22Rv1 (cell line): ENCODE measurements around the gene NPTXR.
"Not testable (repeated sequence)": the region's sequence is repeated elsewhere in the genome, so short reads cannot be mapped to it uniquely, and the experiment has no call there.

Experiments
- H3K27ac ChIP-seq: fragments of 450-650 bp; 2 replicates; pipeline ENCODE4 v1.5.1; 2017
- CTCF ChIP-seq: fragments of 450-650 bp; IDR thresholded peaks from 2 replicates; pipeline ENCODE4 v1.5.1; 2017; ENCODE audit warnings: mild to moderate bottlenecking
- ZFX ChIP-seq: fragments of 450-650 bp; IDR thresholded peaks from 2 replicates; pipeline ENCODE4 v1.6.1; 2017; ENCODE audit warnings: antibody characterized with exemption, borderline replicate concordance

Gene NPTXR

DNA sequence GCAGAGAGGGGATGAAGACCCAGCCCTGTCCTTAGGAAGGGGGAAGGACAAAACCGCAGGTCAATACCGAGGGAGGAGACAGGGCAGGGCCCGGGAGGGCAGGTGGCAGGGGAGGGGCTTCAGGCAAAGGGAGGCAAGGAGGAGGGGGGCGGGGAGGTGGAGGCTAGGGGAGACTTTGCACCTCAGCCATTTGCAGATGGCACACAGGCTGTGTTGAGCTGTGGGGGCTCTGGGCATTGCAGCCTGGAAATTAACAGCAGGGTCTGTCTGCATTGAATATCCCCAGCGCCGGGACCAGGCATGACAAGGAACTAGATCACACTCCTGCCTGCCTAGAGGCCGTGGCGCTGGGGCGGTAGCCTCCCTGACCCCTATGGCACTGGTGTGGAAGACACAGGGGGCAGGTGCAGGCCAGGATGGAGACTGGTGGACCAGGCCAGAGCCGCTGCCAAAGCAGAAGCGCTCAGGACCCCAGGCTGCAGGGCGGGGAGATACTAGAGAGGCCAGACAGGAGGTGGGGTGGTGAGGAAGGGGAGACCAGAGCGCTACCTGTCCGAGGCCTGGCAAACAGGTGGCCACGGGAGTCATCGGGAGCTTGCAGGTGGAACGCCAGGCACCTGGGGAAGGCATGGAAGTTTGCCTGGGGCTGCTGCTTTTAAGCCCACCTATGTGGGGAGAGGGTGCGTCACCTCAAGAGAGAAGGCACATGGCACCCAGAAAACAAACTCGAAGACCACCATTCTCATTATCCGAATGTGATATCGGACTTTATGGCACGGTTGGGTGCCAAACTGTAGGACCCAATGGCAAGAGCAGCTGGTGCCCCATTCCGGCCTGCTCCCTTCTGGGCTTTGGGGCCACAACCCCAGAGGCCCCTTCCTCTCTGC, 16.7 kb upstream of the NPTXR start:
- no peak overlapping the region for H3K27ac ChIP-seq
- TF ChIP-seq CTCF (no peak), ZFX (no peak)

GRCh38 chr22:38859581-38860282, 15.9 kb upstream of the NPTXR start:
- no peak overlapping the region for H3K27ac ChIP-seq
- no peak for TF ChIP-seq ZFX
- TF ChIP-seq CTCF, result no peak

GRCh38 chr22:38858492-38858891, 14.7 kb upstream of the NPTXR start:
- no peak for TF ChIP-seq CTCF
- TF ChIP-seq ZFX, result no peak
- H3K27ac ChIP-seq, result no peak overlapping the region

DNA sequence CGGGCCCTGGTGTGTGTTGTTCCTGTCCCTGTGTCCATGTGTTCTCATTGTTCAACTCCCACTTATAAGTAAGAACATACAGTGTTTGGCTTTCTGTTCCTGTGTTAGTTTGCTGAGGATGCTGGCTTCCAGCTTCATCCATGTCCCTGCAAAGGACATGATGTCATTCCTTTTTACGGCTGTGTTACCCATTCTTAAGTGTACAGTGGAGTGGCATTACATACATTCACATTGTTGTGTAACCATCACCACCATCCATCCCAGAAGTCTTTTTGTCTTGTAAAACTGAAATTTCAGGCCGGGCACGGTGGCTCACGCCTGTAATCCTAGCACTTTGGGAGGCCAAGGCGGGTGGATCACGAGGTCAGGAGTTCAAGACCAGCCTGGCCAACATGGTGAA, 10.6 kb upstream of the NPTXR start:
- not testable (repeated sequence) for H3K27ac ChIP-seq

DNA sequence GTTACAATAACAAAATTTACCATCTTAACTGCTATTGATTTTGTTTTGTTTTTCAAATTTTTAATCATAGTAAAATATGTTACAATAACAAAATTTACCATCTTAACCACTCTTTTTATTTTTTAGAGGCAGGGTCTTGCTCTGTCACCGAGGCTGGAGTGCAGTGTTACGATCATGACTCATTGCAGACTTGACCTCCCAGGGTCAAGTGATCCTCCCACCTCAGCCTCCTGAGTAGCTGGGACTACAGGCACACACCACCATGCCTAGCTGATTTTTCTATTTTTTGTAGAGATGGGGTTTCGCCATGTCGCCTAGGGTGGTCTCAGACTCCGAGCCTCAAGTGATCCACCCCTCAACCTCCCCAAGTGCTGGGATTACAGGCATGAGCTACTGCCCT, 10.1 kb upstream of the NPTXR start:
- not testable (repeated sequence) for H3K27ac ChIP-seq

DNA sequence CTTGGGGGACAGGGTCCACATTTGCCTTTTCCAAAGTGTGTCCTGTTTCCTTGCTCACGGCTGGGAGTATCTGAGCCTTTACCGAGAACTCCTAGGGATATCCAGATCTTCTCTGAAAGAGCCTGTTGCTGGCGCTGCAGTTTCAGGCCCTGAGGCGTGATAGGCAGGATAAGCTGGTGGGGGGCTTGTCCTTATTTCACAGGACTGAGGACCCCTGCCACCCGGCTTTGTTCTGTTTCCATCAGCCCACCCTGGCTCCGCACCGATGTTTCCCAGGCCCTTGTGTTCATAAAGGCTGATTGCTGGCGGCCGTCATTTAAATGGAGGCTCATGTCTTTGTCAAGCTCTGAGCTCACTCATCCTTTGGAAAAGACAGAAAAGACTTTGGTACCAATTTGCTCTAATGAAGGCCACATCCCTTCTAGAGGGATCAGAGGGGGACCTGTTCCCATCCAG, 9.4 kb upstream of the NPTXR start:
- TF ChIP-seq ZFX (no peak), CTCF (no peak)
- no peak overlapping the region for H3K27ac ChIP-seq

DNA sequence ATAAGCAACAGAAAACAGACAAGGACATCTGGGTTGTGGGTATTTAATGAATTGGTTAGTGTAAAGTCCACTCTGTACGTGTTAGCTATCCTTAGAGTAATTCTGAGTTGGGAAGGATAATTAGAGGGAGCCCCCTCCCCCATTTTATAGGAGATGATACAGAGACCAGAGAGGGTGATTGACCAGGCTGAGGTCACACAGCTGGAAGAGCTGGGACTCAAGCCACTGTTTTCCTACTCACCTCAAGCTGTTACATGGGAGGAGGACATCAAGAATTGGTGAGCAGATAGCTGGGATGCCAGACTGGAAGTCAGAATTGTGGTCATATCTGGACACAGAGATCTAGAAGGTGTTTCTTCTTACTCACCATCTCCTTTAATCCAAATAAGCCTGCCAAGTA, 8.7 kb upstream of the NPTXR start:
- no peak overlapping the region for H3K27ac ChIP-seq
- TF ChIP-seq ZFX, result no peak
- no peak for TF ChIP-seq CTCF
